Measurements from ENCODE around the gene PLXNA2.

The PLXNA2 gene

DNA sequence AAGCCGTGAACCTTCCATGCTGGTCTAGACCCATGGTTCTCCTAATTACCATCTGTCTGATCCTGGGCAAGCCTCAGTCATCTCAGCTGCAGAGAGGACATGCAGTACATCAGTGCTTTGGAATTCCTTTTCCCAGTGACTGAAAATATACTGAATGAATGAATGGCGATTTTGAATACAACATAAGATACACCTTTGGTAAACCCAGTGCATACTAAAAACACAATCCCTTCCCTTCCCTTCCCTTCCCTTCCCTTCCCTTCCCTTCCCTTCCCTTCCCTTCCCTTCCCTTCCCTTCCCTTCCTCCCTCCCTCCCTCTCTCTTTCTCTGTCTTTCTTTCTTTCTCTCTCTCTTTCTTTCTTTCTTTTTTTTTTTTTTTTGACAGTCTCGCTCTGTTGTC, 21.3 kb upstream of the PLXNA2 start:
- DNase-seq: no peak

DNA sequence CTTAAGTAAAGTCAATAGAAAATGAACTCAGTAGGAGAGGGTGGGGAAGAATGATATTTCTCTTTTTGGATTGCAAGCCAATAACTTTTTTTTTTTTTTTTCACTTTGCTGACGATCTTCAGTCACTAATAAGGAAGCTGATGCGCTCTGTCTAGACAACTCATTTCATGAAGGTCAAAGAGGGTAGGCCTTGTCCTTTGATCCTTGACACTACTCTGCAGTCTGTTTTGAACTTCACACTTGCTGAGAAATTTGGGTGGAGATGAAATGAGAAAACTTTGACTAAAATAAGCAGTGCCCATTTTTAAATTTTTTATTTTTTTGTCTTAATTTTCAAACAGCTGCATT, 20.9 kb upstream of the PLXNA2 start:
- no peak for DNase-seq

DNA sequence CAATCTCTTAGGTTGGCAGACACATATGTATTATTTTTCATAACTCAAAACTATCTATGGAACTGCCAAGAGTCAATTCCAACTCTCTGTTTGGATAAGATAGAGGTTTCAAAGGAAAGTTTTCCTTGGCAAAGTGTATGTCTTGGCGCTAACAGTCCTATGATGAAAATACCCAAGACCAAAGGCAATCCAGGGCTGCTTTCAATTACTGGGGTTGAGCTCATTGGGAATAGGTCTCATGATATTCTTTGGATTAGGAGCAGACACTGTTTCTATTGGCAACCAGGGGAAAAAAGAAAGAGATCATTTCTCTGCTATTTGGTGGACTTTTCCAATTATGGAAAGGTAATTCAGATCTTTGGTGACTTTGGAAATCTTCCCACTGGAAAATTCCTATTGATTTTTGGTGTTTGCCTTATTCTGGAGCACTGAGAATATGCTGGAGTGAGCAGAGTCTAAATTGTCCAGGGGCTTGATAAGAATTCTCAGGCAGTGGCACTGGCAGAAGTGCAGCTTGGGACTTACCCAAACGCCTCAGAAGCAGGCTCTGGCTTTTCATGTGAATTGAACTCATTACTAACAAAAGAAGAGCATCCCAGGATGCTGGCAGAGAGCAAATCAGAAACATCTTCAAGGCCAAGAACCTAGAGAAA, 20.4 kb upstream of the PLXNA2 start:
- no peak for DNase-seq

DNA sequence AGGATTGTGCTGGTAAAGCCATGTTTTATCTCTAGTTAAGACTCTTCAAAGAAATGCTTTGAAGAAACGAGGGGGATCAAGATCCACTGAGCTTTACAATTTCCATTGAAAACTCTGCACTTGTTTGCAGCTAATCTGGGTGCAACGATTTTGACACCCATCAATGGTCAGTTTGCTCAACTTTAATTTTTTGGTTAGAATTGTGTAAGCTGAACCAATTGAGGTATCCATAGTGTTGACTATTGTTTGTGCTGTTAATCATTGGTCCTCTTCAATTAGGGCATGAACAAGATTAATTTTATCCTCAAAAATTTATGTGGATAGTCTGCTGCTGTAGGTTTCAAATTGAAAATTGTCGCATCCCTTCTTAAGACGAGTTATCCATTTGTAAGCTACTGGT, 17.7 kb upstream of the PLXNA2 start:
- DNase-seq: no peak

DNA sequence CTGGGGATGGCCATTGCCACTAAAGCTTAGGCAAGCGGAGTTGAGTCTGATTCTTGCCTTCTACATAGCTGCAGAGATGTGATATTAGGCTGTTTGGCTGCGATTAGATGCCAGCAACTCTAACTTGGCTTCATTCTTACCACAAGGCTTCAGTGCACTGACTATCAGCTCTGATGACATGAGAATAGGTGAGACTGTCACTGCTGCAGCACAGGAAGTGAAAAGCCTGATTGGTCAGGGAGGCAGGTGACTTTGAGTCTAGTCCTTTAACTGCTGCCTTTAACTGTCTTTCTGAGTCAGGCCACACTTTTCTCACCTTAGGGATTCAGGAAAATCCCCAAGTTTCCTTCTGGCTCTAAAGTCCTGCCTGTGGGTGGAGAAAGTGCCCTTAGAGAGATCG, 14.1 kb upstream of the PLXNA2 start:
- no peak for DNase-seq

DNA sequence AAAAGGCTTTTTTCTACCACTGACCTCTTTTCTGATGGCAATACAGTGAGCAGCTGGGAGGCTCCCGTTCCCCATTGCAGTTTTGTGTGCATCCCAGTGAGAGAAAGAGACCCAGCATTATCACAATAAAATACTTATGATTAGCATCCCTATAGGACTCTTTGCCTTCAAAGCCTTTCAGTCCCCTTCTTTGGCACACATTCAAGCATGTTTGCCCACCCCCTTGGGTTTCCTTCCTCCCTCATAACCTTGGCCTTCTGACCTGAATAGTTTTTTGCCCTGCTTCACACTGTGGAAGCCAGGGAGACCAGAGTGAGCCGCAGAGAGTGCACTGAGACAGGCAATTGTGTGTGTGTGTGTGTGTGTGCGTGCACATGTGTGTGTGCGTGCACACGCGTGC, 13.2 kb upstream of the PLXNA2 start:
- DNase-seq: no peak

DNA sequence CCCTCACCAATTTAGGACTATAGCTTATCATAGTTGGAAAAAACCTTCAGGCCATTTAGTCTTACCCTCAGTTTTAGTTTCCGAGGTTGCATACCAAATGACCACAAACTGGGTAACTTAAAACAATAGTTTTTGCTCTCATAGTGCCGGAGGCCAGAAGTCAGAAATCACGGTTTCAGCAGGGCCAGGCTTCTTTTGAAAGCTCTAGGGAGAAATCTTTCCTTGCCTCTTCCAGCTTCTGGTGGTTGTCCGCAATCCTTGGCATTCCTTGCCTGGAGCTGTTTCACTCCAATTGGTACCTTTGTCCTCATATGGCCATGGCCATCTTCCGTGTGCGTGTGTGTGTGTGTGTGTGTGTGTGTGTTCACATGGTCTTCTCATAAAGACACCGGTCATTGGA, 12.4 kb upstream of the PLXNA2 start:
- no peak for DNase-seq

DNA sequence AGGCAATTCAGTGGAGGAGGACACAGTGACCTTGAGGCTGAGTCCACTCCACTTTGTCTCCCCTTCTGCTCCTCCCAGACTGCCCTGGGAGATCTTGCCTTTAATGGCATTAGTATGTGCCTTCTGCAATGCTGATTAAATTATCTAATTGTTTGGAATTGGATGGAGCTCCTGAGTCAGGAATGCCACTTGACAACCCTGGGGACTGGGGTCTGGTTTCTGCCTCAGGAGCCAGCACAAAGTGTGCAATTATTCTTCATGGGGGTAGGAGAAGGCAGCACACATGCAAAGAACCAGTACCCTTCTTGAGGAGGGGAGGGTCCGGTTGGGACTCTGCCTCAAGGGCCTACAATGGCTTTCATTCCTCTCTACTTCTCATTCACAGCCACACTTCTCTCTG, 11.9 kb upstream of the PLXNA2 start:
- no peak for DNase-seq

DNA sequence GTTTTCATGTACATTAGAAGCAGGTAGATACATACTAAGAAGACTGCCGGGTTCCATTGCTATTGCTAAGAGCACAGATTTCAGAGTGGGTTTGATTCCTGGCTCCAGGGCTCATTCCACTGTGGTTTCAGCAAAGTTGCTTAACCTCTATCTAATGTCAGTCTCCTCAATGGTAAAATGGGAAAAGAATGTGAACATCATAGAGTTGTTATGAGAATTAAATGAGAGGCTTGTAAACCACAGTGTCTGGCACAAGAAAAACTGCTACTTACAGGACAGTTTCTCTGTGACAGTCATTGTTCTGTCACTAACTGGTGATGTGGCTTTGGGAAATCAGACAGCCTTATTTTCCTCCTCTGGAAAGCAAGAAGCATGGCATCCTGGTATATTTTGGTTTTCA, 10.7 kb upstream of the PLXNA2 start:
- no peak for DNase-seq

DNA sequence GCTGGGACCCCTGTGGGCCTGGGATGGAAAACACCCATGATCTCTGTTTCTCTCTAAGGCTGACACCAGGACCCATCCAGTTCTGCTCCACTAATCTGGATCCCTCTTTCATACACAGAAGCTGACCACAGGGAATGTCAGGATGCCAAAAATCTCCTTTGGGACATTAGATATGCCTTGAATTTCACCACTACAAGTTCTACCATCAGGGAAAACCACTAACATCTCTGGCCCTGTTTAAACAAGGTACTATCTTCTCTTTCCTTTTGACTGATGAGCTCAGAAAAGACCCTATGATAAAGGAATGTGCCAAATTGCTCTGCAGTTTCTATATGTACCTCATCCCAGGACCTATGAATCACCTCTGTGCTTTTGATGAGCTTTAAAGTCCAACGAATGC, 10.2 kb upstream of the PLXNA2 start:
- DNase-seq: no peak

DNA sequence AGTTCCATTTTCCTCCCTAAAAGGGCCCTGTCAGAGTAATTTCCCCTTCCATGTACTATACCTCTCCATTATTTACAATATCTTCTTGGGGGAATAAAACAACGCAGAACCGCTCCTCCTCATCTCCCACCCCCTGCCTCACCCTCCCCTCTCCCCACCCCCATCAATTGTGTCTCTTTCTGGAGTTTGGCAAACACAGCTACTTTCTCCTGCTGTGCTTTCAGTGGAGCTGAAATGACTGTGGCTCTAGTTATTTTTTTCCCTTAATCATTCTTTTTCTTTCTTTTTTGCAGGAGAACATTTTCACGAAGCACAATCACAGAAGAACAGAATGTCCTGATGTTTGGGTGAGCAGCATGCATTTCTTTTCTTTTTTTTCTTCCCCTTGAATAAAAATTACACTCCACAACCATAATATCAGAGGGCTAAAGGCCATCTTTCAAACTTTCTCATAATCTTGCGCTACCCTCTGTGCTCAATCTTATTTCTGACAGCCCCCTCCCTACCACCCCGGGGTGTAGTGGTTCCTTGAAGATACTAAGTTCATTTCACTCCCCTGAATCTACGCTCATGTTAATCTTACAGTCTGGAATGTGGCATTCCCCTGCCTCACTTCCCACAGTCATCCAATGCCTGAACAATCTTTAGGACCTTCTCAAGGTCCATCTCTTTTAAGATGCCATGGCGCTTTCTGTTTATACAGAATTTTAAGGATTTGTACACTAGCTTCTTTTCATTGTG, 8.8 kb upstream of the PLXNA2 start:
- DNase-seq: no peak

DNA sequence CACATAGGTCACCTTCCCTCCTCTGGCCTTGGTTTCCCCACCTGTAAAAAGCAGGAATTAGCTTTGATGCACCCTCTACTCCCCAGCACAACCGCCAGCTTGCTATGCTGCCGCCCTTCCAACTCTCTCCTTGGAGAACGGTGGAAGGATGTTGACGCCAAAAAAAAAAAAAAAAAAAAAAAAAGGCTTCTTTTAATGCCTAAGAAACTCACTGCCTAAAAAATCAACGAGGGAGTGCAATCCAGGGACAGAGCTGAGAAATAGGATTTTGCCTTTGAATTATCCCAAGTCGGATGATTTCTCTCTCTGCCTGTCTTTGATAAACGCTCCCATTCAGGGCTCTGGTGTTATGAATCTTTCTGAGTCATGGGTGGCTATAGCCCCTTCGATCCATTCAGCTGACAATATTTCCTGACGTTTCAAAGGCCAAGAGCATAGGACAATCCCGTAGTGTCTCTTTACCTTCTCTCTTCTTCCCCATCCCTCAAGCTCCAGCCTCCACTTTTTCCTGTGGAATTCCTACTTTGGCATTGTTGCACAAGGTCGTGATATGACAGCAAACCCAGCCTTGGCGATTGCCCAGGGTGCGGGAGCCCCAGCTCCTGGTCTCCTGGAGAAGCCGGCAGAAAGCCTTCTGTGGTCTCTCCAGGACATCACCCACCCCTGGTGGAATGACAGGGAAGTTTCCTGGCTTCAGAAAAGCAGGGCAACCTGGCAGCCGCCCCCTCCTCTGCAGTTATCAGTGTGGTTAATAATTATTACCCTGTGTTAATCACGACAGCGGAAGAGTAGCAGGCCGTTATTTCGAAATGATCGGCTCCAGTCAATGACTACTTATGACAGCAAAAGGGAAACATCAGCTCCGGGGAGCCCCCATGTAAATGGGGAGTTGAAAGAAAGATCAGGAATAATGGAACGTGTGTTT, 8.0 kb upstream of the PLXNA2 start:
- no peak for DNase-seq

DNA sequence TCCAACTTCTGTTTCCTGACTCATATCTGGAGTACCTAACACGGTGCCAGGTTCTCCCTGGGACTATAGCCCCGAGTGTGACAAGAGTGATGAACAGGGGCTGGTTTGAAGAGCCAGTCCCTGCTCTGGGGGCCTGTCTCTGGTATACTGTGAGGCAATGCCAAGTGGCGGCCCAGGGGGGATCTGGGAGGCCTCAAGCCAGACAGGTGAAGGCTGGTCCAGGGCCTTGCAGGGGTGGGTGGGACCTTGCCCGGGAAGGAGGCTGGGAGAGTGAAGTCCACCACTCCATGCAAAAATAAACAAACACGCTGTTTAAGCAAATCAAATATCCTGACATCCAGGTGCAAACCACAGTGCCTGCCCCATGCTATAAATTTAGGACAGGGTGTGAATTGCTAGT, 6.8 kb upstream of the PLXNA2 start:
- DNase-seq: no peak

DNA sequence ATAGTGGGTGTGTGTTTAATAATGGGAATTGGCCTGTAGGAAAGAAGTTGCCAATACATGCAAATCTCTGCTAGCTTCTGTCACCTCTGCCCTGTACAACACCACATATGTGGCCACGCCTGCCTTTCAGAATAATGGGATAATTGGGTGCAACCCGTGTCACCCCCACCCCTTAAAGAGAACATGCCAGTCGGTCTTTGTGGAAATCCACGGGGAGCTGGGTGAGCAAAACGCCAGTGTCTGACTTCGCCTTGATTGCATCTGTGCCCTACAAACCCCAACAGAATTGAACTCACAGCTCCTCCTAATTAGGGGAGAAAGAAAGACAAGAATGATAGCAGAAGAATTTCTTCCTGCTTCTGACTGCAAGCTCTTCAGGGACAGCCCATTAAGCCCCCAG, 6.4 kb upstream of the PLXNA2 start:
- no peak for DNase-seq

DNA sequence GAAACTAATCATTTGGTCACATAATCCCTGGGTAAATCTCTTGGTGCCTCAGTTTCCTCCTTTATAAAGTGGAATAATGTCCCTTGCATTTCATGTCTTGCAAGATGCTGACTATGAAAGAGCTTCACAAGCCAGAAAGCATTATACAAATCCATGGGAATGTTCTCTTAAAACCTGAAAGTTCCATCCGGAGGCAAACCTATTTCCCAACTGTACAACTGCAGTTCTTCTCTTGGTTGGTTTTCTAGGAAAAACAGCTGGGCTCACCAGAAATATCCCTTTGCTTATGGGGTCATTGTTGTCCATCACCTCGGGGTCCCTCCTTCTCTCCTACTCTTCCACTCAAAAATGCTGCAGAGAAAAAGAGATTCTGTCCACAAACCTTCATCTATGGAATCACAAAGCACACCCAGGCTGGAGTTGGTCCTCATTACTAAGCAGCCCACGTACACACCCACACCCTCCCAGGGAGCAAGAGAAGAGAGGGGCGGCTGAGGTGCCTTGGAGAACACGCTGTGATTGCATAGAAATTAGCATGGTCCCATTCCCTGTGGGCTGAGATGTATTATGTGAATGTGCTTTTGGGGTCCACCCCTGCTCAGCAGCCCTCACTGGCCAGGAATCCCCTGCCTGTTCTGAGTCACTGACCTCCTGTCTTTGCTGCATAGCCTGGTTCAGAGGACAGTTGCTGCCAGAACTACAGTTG, 5.0 kb upstream of the PLXNA2 start:
- DNase-seq: no peak

DNA sequence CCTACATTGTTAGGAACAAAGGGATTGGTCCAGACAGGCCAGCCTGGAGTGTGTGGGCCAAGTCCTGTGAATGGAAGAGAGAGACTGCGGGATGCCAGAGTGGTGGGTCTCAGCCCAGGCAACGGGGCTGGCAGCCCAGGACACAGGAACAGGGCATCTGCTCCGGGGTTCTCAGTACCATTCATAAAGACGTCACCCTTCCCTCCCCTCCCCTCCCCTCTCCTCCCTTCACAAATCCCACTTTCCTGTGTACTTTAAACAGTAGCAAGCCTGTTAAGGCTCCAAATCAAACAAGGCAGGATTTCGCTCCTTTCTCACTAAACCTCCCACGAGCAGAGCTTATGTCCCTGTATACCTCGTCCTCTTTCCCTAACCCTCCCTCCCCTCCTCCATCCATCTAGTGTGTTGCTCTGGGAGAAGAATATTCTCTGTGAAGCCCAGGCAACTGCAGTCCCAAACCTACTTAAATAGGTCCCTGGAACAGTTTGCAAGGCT, 4.2 kb upstream of the PLXNA2 start:
- no peak for DNase-seq

DNA sequence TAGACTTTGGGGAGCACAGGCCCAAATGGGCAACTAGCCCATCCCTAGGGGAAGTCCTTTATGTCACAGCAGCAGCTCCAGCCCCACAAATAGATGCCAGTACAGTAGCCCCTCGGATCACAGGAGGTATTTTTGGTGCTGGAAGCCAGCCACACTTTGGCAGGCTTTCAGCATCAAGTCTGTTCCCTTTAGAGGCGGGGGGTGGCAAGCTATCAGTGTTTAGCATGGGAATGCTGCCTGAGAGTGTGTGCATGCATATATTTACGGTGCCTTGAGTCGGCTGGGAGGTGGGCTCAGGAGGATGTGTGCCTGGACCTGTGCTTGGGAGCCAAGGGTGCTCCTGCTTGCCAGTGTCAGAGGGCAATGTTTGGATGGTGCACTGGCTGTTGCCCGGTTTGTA, 3.5 kb upstream of the PLXNA2 start:
- DNase-seq: no peak

DNA sequence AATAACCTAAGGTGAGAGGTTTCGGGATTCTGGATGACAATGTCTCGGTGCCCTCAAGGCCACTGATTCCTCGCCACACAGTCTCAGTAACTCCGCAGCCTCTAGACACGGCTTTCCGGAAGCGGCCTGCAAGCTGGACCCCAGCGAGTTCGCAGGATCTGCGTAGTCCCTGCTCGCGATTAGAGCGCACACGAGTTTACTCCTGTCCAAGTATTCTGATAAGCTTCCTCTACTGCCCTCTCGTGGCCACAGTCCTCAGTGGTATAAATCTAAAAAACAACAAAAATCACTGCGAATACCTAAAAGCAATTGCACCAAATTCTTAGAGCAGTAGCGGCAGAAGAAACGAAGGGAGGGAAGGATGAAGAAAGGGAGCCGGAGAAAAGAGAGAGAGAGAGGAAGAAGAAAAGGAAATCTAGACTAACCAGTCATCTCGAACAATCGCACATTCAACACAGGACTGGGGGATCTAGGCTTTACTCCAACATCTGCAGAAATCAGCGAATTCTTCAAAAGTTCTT, 1.1 kb upstream of the PLXNA2 start:
- DNase-seq: peak; percentile 79

DNA sequence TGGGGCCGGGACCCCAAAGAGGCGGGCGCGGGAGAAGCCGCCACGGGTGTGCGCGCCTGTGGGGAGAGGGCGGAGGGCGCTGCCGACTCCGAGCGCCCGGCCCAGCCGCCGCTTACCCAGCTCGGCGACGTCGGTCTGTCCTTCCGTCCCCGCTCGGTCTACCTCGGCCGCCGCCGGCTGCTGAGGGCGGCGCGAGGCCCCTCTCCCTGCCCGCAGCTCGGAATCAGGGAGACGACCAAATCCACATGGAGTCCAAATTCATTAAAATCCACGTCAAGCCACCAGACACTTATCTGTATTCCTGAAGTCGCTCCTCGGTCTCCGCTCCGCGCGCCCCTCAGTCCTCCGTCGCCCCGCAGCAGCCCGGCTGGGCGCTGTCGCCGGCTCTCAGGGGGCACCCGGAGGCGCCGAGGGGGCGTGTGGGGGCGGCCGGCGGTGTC, 637 bp downstream of the PLXNA2 start:
- DNase-seq: peak; percentile 11

DNA sequence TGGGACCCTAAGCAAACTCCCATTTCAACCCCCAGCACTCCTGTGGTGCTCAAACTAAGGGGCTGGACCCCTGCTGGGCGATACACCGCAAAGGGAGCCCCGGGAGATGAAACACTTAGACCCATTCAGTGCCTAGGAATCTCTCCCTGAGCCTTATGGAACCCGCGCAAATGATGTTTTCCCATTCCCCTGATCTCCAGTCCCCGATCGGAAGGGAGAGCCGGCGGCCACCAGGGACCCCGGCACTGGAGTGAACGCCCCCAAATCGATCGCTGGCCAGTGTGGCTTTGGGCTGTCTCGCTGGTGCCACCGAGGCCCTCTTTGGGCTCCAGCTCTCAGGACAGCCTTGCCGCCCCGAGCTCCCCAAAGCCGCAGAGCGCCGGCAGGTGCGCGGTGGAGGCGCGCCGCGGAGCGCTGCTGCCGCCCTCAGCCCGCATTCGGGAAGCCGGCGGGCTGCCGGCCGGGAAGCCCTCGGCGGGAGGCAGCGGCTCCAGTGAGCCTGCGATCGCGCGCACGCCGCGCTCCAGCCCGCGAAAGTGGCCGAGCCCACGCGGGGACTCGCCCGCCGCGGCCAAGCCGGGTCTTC, 1.1 kb downstream of the PLXNA2 start:
- DNase-seq: no peak

DNA sequence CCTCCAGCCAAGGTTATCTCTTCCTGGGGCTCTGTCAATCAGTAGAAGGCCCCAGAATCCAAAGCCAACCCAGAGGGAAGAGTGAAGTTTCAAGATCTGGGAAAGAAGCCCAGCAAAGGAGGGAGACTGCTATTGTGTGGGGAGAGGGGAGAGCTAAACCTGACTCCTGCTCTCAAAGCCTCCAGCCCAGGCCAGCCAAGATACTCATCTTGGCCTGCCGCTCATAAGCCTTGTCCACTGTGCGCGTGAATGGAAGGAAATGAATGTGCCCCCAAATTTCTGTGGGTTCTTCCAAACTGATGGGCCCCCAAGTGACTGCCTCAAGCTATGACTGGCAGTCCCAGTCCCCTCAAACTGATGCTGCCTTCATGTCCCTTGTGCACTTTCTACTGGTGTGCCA, 2.0 kb downstream of the PLXNA2 start:
- DNase-seq: no peak

DNA sequence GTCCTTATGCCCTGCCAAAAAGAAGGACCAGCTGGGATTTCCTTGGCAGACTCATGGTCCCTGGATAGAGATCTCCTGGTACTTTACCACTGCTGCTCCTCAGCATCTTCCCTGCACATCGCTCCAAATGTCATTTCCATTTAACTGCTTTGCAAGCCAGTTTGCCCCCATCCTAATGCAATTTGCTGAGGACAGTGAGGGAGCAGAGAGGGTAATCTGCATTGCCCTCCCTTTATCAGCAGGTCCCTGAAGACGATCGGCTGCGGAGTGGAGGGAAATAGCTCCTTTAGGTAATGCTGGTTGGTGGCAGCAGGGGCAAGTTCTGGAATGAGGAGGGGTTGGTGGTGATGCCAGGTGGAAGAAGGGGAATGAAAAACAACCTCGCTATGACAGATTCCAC, 2.7 kb downstream of the PLXNA2 start:
- no peak for DNase-seq
